Activated CD4-positive, alpha-beta T cell treated with anti-CD3 and anti-CD28 coated beads, Interleukin-2, amount 50 U/mL, for 16 hours (primary cell): ENCODE measurements around the gene ZCWPW1.
A peak's percentile ranks its signal among the peaks of the same experiment; 100 is the strongest.
"Not testable (repeated sequence)": the region's sequence is repeated elsewhere in the genome, so short reads cannot be mapped to it uniquely, and the experiment has no call there.

Experiments used
- DNase-seq: peaks from one replicate; pipeline ENCODE4 v3.0.0-alpha.2; 2020

The ZCWPW1 gene

GRCh38 chr7:100397315-100398081 is 31.0 kb downstream of the ZCWPW1 start:
- no peak for DNase-seq

GRCh38 chr7:100396421-100396982 is 32.0 kb downstream of the ZCWPW1 start:
- peak; percentile 91 for DNase-seq

DNA sequence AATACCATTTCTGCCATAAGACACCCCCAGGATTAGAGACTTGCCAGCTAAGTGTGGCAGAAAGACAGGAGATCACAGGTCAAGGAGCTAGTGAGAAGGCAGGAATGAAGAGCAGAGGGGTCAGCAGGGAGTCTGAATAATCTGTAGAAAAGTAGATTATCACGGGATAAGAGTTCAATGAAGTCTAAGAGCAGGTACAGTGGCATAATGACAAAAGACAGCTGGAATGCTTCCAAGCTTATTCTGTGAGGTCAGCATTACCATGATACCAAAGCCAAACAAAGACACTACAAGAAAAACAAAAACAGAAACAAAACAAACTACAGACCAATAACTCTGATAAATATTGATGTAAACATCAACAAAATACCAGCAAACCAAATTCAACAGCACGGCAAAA is 34.4 kb downstream of the ZCWPW1 start:
- no peak for DNase-seq

DNA sequence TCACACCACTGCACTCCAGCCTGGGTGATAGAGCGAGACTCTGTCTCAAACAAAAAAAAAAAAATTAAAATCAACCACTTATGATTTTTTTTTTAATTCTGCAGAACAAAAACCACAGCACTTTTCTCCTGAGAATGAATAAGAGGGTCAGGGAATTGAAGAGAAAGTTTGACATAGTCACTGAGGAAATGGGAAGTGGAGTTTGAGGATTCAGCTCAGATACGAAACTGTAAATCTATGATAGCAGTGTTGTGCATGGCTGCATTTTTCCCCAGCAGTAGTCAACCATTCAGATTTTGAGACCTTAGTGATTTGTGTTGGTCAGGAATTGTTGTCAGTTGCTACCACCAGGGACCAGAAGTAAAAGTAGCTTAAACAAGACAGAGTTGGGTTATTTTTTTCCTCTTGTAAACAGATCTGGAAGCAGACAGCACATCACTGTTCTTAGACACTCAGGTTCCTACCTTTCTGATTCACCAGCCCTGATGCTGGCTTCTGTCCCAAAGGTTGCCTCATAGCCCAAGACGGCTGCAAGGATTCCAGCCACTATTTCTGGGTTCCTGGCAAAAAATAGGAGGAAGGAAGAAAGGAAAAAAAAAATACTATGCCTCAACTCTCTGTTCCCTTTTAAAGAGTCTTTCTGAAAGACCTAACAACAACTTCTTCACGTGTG is 35.1 kb downstream of the ZCWPW1 start:
- no peak for DNase-seq

DNA sequence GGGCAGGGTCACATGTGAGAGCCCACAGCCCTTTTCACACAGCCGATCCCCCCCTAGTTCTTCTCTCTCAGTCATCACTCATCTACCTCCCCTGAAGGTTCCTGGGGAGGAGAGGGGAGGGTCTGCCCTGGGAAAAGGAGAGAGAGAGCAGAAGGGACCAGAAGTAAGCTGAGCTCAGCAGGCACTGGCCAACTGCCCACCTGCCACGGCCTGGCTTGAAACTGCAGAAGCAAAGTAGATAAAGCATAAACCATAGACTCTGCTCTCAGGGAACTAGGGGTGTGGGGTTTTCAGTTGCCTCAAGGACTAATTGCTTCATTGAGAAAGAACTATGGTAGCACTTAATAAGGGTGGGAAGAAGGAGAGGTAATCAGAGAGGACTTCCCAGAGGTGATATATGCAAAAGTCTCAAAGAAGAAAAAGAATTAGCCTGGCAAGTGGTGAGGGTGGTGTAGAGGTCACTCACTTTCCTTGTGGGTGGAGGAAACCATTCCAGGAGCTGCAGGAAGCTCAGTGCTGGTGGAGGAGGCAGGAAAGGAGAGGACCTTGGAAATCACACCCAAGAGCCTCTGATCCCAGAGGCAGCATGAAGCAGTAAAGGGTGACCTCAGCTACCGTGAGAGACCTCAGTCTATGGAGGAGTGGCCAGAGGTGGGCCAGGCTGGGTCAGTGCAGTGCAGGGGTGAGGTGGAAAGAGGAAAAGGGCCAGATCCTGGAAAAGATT is 38.1 kb downstream of the ZCWPW1 start:
- DNase-seq = no peak

GRCh38 chr7:100389437-100390088 is 38.9 kb downstream of the ZCWPW1 start:
- no peak for DNase-seq

DNA sequence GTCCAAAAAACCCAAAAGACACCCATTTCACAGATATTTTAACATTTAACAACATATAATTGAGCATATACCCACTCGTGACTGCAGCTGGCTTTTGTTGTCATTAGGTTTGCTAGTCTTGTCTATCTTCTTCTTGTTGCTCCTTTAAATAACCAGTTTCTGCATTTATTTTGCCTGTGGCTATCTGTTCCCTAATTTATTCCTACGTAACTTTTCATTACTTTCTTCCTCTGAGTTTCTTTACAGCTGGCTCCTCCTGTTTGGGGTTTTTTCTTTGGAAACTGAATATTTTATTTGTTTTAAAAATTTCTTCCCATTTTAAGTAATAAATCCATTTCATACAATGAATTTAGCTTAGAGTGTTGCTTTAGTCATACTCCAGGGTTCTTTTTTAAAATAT is 40.8 kb downstream of the ZCWPW1 start:
- no peak for DNase-seq

DNA sequence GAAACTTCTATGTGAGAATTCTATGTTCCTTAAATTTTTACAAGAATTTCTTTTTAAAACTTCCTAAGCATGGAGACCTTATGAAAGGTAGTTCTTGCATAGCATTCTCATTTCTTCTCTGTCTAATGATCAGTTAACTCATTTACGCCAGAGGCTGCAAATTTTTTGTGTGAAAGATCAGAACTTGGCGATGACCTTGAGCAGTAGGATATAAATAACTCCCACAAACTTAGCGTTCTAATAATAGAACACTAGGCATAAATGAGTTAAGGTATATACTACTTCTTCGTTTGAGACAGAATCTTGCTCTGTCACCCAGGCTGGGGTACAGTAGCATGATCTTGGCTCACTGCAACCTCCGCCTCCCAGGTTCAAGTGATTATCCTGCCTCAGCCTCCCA is 41.6 kb downstream of the ZCWPW1 start:
- no peak for DNase-seq

DNA sequence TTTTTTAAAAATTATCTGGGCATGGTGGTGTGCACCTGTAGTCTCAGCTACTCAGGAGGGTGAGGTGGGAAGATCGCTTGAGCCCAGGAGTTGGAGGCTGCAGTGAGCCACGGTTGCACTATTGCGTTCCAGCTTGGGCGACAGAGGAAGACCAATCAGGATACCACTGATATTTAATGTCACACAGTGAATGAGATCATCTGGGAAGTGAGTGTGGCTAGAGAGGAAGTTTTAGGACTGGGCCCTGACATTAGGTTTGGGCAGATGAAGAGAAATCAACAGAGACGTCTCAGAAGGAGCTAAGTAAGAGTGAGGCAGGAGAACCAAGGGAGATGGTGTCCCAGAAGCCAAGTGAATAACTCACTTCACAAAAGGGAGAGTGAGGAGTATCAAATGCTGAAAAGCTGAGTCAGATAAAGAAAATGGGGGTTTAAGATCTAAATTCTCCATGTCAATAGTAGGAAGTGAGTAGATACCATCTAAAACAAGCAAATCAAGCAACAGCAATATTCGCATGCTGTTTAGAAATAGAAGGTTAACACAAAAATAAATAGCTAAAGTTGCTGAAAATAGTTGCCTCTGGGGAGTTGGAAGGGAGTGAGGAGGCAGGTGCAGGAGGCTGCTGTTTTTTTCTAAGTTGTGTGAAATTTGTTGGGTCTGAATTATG is 43.7 kb downstream of the ZCWPW1 start:
- no peak for DNase-seq

- DNase-seq = not testable (repeated sequence)
Measured at GRCh38 chr7:100382234-100382853, 46.2 kb downstream of the ZCWPW1 start.

GRCh38 chr7:100381531-100382233 is 46.8 kb downstream of the ZCWPW1 start:
- DNase-seq = not testable (repeated sequence)

- no peak for DNase-seq
Measured at GRCh38 chr7:100380196-100380595, 48.3 kb downstream of the ZCWPW1 start.

GRCh38 chr7:100378114-100378755 is 50.3 kb downstream of the ZCWPW1 start:
- DNase-seq = no peak

DNA sequence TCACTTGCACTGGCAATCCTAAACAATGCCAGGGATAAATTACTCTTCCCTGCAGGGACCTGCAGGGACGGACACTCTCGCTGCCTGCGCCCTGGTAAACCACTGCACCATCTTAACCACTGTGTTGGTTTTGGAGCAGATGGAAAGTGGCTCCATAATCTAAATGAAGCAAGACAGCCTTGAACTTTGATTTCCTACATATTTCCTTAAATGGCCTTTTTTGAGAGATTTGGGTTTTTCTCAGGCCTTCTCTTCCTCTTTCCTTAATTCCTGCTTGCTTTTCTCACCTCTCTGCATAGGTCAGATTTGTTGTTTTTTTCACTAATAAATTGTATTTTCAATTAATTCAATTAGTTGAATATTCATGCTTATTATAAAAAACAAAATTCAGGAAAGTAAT is 52.4 kb downstream of the ZCWPW1 start:
- DNase-seq = no peak

DNA sequence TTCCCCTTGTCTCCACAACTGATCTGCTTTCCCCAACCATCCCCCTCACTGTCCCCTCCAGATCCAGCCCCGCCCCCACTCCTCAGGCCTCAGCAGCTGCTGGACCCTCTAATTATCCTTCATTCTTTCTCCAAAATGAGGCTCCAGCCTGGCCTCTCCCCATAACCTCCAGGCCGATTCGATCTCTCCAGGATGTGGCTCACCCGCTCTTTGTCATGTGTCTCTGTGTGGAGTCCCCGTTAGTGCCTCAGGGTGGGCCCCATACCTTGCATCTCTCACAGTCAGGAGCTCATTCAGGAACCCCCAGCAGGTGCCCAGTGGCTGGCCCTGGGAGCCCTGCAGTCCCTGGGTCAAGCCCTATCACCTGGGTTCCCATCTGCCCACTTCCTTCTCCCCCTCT is 53.9 kb downstream of the ZCWPW1 start:
- no peak for DNase-seq

DNA sequence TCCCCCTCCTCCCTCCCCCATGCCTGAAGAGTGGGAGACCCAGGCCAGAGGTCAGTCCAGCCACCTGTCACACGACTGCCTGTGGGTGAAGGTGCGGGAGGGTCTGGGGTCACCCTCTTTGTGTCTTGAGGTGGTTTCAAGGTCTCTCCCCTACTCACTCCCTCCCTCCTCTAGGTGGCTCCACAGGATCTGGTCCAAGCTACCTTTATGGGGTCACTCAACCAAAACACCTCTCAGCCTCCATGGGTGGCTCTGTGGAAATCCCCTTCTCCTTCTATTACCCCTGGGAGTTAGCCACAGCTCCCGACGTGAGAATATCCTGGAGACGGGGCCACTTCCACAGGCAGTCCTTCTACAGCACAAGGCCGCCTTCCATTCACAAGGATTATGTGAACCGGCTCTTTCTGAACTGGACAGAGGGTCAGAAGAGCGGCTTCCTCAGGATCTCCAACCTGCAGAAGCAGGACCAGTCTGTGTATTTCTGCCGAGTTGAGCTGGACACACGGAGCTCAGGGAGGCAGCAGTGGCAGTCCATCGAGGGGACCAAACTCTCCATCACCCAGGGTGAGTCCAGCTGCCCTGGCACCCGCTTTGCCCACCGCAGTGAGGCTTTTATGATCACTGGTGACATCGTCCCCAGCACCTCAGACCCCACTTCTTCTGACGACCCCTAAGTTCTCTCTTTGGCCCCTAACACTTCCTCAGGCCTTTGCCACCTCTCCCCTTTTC is 54.5 kb downstream of the ZCWPW1 start:
- not testable (repeated sequence) for DNase-seq

GRCh38 chr7:100373261-100373831 is 55.2 kb downstream of the ZCWPW1 start, which contains the start of gene PILRA:
TSS of gene PILRA (plus strand) at chr7:100373487. CDS start at chr7:100373657, 170 bp downstream.
- no peak for DNase-seq

GRCh38 chr7:100372694-100373093 is 55.8 kb downstream of the ZCWPW1 start:
- DNase-seq = no peak

GRCh38 chr7:100372256-100372655 is 56.2 kb downstream of the ZCWPW1 start:
- DNase-seq = peak; percentile 38
